HepG2 (cell line): ENCODE data around the gene OR1B1. TPM values are rescaled to one million over a fixed set of nuclear protein-coding genes. Genes with fewer than 3 reads are reported as not detected.
"Not testable (repeated sequence)": the region's sequence is repeated elsewhere in the genome, so short reads cannot be mapped to it uniquely, and the experiment has no call there.

ENCODE experiments used
- ATAC-seq: fragments of 200-7000 bp; cut with Tn5 transposase; 3 replicates; pipeline ENCODE4 v1.9.1; 2020; ENCODE audit warnings: mild to moderate bottlenecking, moderate library complexity
- BruUV-seq: library from RNA; stranded (reverse); fragments of 400-500 nt; replicated peaks from 2 replicates; lab custom pipeline; 2021; lab: Mats Ljungman, UMichigan
- CTCF ChIA-PET: fragments of 300-600 bp; formaldehyde crosslinking; extraction: SDS; loops from one replicate; lab custom pipeline; 2021; ENCODE audit warnings: low total read pairs, inconsistent platforms, low intra/inter-chr PET ratio; lab: Yijun Ruan, JAX
- POLR2A ChIA-PET: fragments of 350-600 bp; sonication (Branson Sonifier 250); formaldehyde crosslinking; loops from one replicate; lab custom pipeline; 2020; ENCODE audit warnings: antibody characterized with exemption, inconsistent platforms; lab: Yijun Ruan, JAX
- DNase-seq: peaks from one replicate; pipeline ENCODE4 v3.0.0-alpha.2; 2015; ENCODE audit warnings: low spot score
- FAIRE-seq: peaks from 3 replicates; lab custom pipeline; 2011; peaks lifted over from hg19 to GRCh38; lab: Jason Lieb, UNC
- H2AFZ ChIP-seq: one replicate; pipeline ENCODE4 v1.6.1; 2011; ENCODE audit warnings: low read length, inconsistent platforms
- H3K27ac ChIP-seq: fragments of 300-600 bp; 3 replicates; pipeline ENCODE4 v1.8.0; 2011; ENCODE audit warnings: mixed run types, mild to moderate bottlenecking, mixed read lengths, low read length, inconsistent platforms; ENCODE audit not compliant: insufficient read depth; ENCODE audit errors: extremely low read length
- H3K27me3 ChIP-seq, 2 experiments: fragments of 200-600 bp in 1 of 2; 2 replicates in 1 of 2; 3 replicates in 1 of 2; pipeline versions ENCODE4 v1.6.0 to v1.8.0; 2011; ENCODE audit warnings: low read length in 2 of 2, mild to moderate bottlenecking in 2 of 2, moderate library complexity in 2 of 2, inconsistent platforms in 1 of 2; ENCODE audit not compliant: insufficient read depth in 2 of 2, control insufficient read depth in 1 of 2
- H3K36me3 ChIP-seq, 2 experiments: fragments of 200-600 bp in 1 of 2; replicated peaks in 1 of 2; 2 replicates in 1 of 2; 3 replicates in 1 of 2; pipeline versions ENCODE4 v1.5.1 to v1.8.0; 2011; ENCODE audit warnings: low read length in 2 of 2, inconsistent platforms in 1 of 2; ENCODE audit not compliant: insufficient read depth in 2 of 2, control insufficient read depth in 1 of 2
- H3K4me1 ChIP-seq: 2 replicates; pipeline ENCODE4 v1.5.1; 2012; ENCODE audit warnings: low read length, inconsistent platforms; ENCODE audit not compliant: insufficient read depth
- H3K4me2 ChIP-seq: 2 replicates; pipeline ENCODE4 v1.6.0; 2011; ENCODE audit warnings: low read depth, low read length, inconsistent platforms
- H3K4me3 ChIP-seq, 3 experiments: fragments of 200-600 bp in 1 of 3; sonication (generic), shearing (Covaris generic) in 1 of 3; replicated peaks in 1 of 3; 2 replicates each; pipeline ENCODE4 v1.5.1; 2011 to 2016; ENCODE audit warnings: low read length in 3 of 3, inconsistent platforms in 2 of 3, low read depth in 2 of 3, mild to moderate bottlenecking in 2 of 3, control low read depth in 1 of 3, mixed read lengths in 1 of 3; ENCODE audit not compliant: insufficient read depth in 1 of 3
- H3K79me2 ChIP-seq: one replicate; pipeline ENCODE4 v1.6.1; 2011; ENCODE audit warnings: low read length, inconsistent platforms; ENCODE audit not compliant: insufficient read depth
- H3K9ac ChIP-seq: 2 replicates; pipeline ENCODE4 v1.6.0; 2011; ENCODE audit warnings: mild to moderate bottlenecking, low read depth, low read length, inconsistent platforms; ENCODE audit not compliant: insufficient read depth
- H3K9me3 ChIP-seq: 2 replicates; pipeline ENCODE4 v1.5.1; 2012; ENCODE audit warnings: mild to moderate bottlenecking, low read length
- H4K20me1 ChIP-seq: 2 replicates; pipeline ENCODE4 v1.6.0; 2011; ENCODE audit warnings: inconsistent platforms, mild to moderate bottlenecking, low read length, moderate library complexity; ENCODE audit not compliant: insufficient read depth
- CEBPB ChIP-seq: IDR thresholded peaks from 2 replicates; pipeline ENCODE4 v1.6.1; 2011; ENCODE audit warnings: low read depth, low read length, improper control_type of control experiment, borderline replicate concordance
- EP300 ChIP-seq, 3 experiments: sonication (generic) in 1 of 3; formaldehyde crosslinking in 1 of 3; IDR thresholded peaks; 2 replicates each; pipeline versions ENCODE4 v1.5.1 to v1.6.1; 2011 to 2020; ENCODE audit warnings: low read depth in 2 of 3, low read length in 2 of 3, borderline replicate concordance in 1 of 3, improper control_type of control experiment in 1 of 3, mild to moderate bottlenecking in 1 of 3, missing genetic modification reagents in 1 of 3, moderate library complexity in 1 of 3
- HNRNPL ChIP-seq: fragments of 200-400 bp; formaldehyde crosslinking; IDR thresholded peaks from 2 replicates; pipeline ENCODE4 v1.6.1; 2017; ENCODE audit warnings: mild to moderate bottlenecking, low read depth, low read length
- MAFF ChIP-seq: IDR thresholded peaks from 2 replicates; pipeline ENCODE4 v1.6.1; 2011; ENCODE audit warnings: low read depth, low read length, improper control_type of control experiment
- ZNF263 ChIP-seq: sonication (generic); formaldehyde crosslinking; IDR thresholded peaks from 2 replicates; pipeline ENCODE4 v1.4.0; 2020; ENCODE audit warnings: missing genetic modification reagents
- ZNF451 ChIP-seq: sonication (generic); formaldehyde crosslinking; IDR thresholded peaks from 2 replicates; pipeline ENCODE4 v1.5.0; 2020; ENCODE audit warnings: mild to moderate bottlenecking, missing genetic modification reagents
- ZNF547 ChIP-seq: sonication (generic); formaldehyde crosslinking; IDR thresholded peaks from 2 replicates; pipeline ENCODE4 v1.5.1; 2020; ENCODE audit warnings: mild to moderate bottlenecking, missing genetic modification reagents
- ZNF557 ChIP-seq: sonication (generic); formaldehyde crosslinking; IDR thresholded peaks from 2 replicates; pipeline ENCODE4 v1.4.0; 2020; ENCODE audit warnings: missing genetic modification reagents
- WGBS: methylation state at CpG from one replicate; pipeline ENCODE4 v1.1.6; 2017; ENCODE audit warnings: low lambda C conversion rate; 5-methylcytosine and 5-hydroxymethylcytosine counted together
- in situ Hi-C: cut with HindIII; loops from 2 replicates; pipeline ENCODE4 v1.10.0; 2017; ENCODE audit warnings: low pct_unique_long_range_greater_than_20kb; ENCODE audit not compliant: extremely low pct_ligation_motif_present
- intact Hi-C: fragments of 100-400 bp; cut with micrococcal nuclease; formaldehyde crosslinking; loops from one replicate; pipeline ENCODE4 v1.10.0; 2022; ENCODE audit not compliant: unreplicated experiment
- polyA plus RNA-seq, 8 experiments: library from polyadenylated mRNA; depleted of rRNA in 3 of 8; stranded (reverse) in 7 of 8; unstranded in 1 of 8; fragments of >200 nt; fragmentation: Illumina TruSeq in 4 of 8; extraction: Trizol in 4 of 8; gene quantifications; 2 replicates each; pipeline versions ENCODE4 v1.2.1 to v1.2.3, GENCODE V29; 2011 to 2016; ENCODE audit warnings: low read depth in 4 of 8, missing spikeins in 1 of 8, mixed read lengths in 1 of 8; ENCODE audit not compliant: insufficient read depth in 1 of 8
- total RNA-seq, 5 experiments: library from RNA; depleted of rRNA; stranded (reverse); fragments of >200 nt; fragmentation: Illumina TruSeq; extraction: Trizol; gene quantifications; 2 replicates each; pipeline ENCODE4 v1.2.3, GENCODE V29; 2016; ENCODE audit warnings: low read depth in 1 of 5

Gene OR1B1
- total and polyA plus RNA-seq, 2 of the 13 experiments (the other 11 are each of a cell fraction or from before 2014, with no cell fraction given), result not detected

DNA sequence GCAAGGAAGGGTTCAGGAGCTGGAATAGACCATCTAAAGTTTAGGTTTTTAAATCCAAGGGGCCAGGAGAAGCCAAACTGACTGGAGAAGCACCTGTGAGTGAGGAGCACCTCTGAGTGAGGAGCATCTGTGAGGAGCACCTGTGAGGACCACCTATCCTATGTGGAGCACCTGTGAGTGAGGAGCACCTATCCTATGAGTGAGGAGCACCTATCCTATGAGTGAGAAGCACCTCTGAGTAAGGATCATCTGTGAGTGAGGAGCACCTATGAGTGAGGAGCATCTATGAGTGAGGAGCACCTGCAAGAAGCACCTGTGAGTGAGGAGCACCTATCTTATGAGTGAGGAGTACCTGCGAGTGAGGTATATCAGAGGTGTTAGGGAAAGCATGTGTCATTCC, 50.8 kb downstream of the OR1B1 start:
- in situ Hi-C loops, result no loop called here
- 0% methylated on average over 1 of the region's 1 CpG for WGBS

DNA sequence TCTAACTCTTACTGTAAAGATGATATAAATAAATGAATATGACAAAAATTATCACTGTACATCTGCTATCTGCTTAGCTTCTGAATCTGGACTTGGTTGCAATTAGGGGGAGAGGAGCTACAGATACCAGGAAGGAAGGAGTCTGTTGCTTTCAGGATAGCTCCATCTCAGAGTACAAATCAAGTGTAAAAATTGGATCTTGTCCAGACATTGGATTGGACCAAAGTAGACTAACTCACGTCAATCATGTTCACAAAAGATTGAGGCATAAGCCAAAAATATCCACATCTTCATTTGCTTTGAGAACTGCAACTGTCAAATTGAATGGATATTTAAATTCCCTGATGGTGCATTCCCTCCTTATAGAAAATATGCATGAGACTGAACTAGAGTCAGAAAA, 51.7 kb downstream of the OR1B1 start:
- TF ChIP-seq CEBPB (no peak), HNRNPL (no peak), ZNF451 (CRISPR knock-in tag) (no peak), ZNF547 (CRISPR knock-in tag) (no peak), MAFF (no peak), EP300 (IDR thresholded peaks at IDR 0.05; ENCODE audit: low read depth in 2 of 2, low read length in 2 of 2) (no peak), EP300 (CRISPR knock-in tag; IDR thresholded peaks at IDR 0.05; ENCODE audit: borderline replicate concordance) (no peak)
- 0% methylated on average over 1 of the region's 1 CpG for WGBS
- in situ Hi-C loops (no loop called here), intact Hi-C loops (no loop called here)
- Histone ChIP-seq H2AFZ (no peak overlapping the region), H3K9ac (no peak overlapping the region), H3K4me1 (no peaks in the 10 kb centered on the region), H3K4me3 (no peak overlapping the region), H3K27ac (no peak overlapping the region), H3K79me2 (no peaks in the 10 kb centered on the region), H3K4me2 (no peak overlapping the region), H3K36me3 (no peaks in the 10 kb centered on the region), H4K20me1 (no peaks in the 10 kb centered on the region), H3K27me3 (no peaks in the 10 kb centered on the region; a peak in 2 of 5 replicates), H3K9me3 (no peaks in the 10 kb centered on the region)
- no peak for FAIRE-seq
- ATAC-seq, result no peak
- no peak for DNase-seq
- BruUV-seq, result no TSS peak
- CTCF ChIA-PET, result no interaction called here
- POLR2A ChIA-PET, result no interaction called here

More for the DNA sequence above, 50.8 kb downstream of the OR1B1 start:
- ATAC-seq, result no peak
- TF ChIP-seq ZNF263 (CRISPR knock-in tag) (peak; percentile 53; the same call in 1 of the 2 replicates), ZNF557 (CRISPR knock-in tag) (no peak)
- TF ChIP-seq, all 625 proteins: peak for 1
- H4K20me1 ChIP-seq, result no peaks in the 10 kb centered on the region
- FAIRE-seq (no peak), DNase-seq (no peak)
- no TSS peak for BruUV-seq
- POLR2A ChIA-PET, result no interaction called here
- H3K79me2 ChIP-seq, result no peaks in the 10 kb centered on the region
- no peaks in the 10 kb centered on the region for H3K4me1 ChIP-seq
- intact Hi-C loops, result no loop called here
- H3K4me2 ChIP-seq, result no peak overlapping the region
- H3K9me3 ChIP-seq, result no peaks in the 10 kb centered on the region
- H3K27ac ChIP-seq, result no peak overlapping the region
- CTCF ChIA-PET, result no interaction called here
- no peaks in the 10 kb centered on the region for H3K36me3 ChIP-seq
- no peaks in the 10 kb centered on the region; a peak in 2 of 5 replicates for H3K27me3 ChIP-seq
- no peak overlapping the region for H3K9ac ChIP-seq
- no peak overlapping the region for H2AFZ ChIP-seq
- H3K4me3 ChIP-seq, result no peak overlapping the region

DNA sequence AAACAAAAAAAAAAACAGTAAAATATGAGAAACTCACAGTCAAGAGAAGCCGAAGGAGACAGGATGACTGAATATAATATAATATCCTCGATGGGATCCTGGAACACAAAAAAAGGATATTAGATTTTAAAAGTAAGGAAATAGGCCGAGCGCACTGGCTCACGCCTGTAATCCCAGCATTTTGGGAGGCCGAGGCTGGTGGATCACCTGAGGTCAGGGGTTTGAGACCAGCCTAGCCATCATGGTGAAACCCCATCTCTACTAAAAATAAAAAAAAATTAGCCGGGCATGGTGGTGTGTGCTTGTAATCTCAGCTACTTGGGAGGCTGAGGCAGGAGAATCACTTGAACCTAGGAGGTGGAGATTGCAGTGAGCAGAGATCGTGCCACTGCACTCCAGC, 74.1 kb downstream of the OR1B1 start, which contains the start of gene OR1L8:
Gene OR1L8 (minus strand): TSS at position 101 of the 400 bp plus-strand sequence. CDS start 14,907 bp downstream, outside the sequence.
- H3K4me2 ChIP-seq, H3K9ac ChIP-seq, DNase-seq, H3K4me3 ChIP-seq, H2AFZ ChIP-seq, H3K27ac ChIP-seq, H3K79me2 ChIP-seq, H3K36me3 ChIP-seq, H3K4me1 ChIP-seq, intact Hi-C loops, POLR2A ChIA-PET, FAIRE-seq, BruUV-seq, H3K27me3 ChIP-seq, in situ Hi-C loops, H3K9me3 ChIP-seq, H4K20me1 ChIP-seq, CTCF ChIA-PET, ATAC-seq: not testable (repeated sequence)
- WGBS, result 38% methylated on average over 8 of the region's 8 CpGs
